Activated CD4-positive, CD25-positive, alpha-beta regulatory T cell (primary cell): ENCODE measurements around the gene SPATA33.
"Not testable (repeated sequence)": the region's sequence is repeated elsewhere in the genome, so short reads cannot be mapped to it uniquely, and the experiment has no call there.

Source experiments
- DNase-seq, 4 experiments: peaks; one replicate each; lab custom pipeline; 2025; lab: John Stamatoyannopoulos, UW

Gene SPATA33

DNA sequence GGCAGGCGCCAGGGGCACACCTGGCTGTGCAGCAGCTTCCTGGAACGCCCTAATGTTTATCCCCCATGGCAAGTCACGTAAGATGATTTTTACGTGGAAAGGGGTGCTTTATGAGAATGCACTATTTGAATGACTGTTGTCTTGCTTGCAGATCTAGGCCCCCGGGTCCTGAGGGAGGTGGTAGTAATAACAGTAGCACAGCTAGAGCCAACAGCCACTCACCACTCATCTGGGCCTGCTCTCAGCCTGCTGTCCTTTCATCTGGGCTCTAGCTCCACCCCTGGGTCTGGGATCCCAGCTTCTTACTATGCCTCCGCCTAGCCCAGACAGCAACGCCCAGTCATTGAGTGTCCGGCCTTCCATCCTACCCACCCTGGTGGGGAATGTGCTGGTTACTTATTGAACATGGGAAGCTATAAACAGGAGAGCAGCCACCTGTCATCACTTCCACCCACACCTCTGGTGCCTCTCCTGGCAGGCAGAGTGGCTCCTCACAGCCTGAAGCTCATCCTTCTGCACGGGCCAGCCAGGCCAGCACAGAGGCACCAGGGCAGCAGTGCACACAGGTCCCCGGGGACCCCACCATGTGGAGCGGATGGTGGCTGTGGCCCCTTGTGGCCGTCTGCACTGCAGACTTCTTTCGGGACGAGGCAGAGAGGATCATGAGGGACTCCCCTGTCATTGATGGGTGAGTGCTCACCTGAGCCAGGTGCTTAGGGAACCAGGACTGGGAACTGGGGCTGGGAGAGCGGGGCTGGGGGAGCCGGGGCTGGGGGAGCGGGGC, 27.6 kb upstream of the SPATA33 start:
- no peak for DNase-seq

DNA sequence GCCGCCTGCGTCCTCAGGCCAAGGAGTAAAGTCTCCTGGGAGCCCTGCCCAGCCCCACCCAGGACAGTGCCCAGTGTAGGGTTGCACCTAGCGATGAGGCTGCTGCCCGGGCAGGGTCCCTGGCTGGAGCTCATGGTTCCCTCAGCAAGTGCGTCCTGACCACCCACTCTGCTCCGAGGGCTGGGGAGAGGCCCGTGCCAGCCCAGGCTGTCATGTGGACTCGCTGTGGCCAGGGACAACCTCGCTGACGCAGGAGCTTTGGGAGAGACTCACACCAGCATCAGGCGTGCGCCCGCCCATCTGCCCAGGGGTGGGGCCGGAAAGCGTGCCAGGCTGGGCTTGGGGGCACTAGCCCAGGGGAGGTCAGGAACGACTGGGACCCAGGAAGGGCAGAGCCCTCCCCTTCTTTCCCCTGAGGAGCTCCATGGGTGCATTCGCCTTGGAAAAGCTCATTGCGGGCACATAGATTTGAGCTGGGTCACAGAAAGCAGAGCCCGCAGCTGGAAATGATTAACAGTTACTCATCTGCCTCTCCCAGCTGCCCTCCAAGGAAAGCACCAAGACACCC, 24.5 kb upstream of the SPATA33 start:
- DNase-seq, result no peak

DNA sequence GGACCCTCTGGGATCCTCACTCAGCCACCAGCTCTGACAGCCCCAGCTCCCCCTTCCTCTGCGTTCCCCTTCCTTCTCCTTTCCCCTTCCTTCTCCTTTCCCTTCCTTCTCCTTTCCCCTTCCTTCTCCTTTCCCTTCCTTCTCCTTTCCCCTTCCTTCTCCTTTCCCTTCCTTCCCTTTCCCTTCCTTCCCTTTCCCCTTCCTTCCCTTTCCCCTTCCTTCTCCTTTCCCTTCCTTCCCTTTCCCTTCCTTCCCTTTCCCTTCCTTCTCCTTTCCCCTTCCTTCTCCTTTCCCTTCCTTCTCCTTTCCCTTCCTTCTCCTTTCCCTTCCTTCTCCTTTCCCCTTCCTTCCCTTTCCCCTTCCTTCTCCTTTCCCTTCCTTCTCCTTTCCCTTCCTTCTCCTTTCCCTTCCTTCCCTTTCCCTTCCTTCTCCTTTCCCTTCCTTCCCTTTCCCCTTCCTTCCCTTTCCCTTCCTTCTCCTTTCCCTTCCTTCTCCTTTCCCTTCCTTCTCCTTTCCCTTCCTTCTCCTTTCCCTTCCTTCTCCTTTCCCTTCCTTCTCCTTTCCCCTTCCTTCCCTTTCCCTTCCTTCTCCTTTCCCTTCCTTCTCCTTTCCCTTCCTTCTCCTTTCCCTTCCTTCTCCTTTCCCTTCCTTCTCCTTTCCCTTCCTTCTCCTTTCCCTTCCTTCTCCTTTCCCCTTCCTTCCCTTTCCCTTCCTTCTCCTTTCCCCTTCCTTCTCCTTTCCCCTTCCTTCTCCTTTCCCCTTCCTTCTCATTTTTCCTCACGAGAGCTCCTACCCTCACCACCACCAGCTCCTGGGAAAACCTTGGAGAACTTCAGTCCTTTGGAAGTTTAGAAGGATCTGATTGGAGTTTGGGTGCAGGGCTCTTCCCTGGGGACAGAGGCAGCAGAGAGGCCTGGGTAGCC, 22.9 kb upstream of the SPATA33 start:
- not testable (repeated sequence) for DNase-seq

DNA sequence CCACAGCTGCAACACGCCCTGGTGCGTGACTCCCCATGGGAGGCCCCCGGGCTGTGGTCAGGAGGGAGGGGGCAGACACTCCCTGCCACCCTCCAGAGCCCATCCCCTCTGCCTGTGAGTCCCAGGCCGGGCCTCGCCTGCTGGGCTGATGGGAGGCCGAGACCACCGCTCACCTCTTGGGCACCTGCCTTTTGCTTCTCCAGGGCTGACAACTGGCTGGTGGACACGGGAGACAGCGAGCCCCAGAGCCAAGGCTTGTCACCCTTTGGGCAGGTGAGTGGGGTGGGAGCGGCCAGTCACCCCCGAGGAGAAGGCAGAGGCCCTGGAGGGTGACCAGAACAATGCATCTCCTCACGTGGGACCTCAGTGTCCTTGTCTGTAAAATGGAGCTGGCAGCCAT, 21.0 kb upstream of the SPATA33 start:
- no peak for DNase-seq

DNA sequence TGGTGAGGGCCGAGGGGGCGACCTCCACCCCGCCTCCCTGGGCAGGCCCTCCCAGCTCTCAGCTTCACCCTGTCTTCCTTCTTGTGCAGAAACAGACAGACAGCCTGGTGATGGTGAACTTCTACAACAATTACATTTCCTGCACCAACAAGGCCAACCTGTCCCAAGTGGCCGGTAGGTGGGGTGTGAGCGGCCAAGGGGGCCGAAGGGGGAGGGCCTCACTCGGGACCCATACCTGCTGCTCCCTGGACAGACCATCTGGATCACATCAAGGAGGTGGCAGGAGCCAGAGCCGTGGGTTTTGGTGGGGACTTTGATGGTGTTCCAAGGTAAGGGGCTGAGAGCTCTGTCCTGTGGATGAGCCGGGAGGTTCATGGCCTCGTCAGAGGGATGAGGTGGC, 20.3 kb upstream of the SPATA33 start:
- DNase-seq, result no peak

DNA sequence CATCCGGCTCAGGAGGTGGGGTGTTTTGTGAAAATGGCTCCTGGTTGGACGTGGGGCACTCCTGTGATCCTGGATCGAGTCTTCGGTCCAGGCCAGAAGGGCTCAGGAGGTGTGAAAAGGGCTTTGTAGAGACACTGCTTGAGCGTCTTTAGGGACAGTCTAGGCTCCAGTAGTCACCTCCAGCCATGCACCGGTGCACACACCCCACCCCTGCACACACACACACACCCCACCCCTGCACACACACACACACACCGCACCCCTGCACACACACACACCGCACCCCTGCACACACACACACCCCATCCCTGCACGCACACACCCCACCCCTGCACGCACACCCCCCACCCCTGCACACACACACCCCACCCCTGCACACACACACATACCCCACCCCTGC, 19.2 kb upstream of the SPATA33 start:
- DNase-seq, result no peak

DNA sequence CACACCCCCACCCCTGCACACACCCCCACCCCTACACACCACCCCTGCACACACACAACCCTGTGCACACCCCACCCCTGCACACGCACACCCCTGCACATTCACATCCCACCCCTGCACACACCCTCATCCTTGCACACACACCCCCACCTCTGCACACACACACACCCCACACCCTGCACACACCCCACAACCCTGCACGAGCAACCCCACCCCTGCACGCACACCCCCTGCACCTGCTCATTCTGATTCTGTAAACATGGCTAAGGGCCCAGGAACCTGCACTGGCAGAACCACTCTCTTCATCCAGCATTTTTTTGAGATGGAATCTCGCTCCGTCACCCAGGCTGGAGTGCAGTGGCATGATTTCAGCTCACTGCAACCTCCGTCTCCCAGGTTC, 18.3 kb upstream of the SPATA33 start:
- no peak for DNase-seq

DNA sequence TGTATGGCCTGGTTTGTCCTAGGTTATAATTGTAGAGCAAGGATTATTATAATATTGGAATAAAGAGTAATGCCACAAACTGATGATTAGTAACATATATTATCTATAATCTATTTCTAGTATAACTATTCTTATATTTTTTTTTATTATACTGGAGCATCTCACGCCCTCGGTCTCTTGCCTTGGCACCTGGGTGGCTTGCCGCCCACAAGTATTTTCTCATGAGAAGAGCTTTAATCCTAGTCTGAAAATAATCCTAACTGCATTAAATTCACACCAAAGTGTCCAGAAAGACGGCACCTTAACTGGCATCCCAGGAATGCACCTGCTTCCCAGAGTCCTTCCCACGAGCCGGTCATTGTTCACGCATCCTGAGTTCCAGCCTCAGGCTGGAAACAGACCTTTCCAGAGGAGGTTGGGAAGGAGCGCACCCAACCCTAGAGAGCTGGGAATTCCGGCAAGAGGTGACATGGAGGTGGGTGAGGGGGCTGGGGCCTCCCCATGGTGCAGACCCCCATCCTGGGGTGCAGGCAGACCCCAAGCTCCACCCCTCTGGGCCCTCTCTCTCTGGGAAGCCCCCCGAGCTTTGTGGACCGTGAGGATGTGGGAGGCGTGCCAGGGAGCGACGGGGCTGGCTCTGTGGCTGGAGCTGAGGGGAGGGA, 16.0 kb upstream of the SPATA33 start:
- DNase-seq, result no peak

DNA sequence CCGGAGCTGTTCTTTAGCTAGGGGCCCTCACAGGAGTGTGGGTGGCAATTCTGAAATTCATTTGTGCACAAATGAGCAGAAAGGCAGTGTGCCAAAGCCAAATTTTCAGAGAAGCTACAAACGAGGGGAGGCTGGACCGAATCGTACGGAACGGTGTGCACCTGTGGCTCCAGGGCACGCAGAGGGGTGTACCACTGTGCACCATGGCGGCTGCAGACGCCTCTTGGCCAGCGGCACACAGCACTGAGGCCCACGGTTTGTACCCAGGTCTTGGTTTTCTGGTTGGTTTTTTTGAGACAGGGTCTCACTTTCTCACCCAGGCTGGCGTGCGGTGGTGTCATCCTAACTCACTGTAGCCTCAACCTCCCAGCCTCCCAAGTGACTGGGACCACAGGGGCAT, 15.1 kb upstream of the SPATA33 start:
- DNase-seq, result no peak

DNA sequence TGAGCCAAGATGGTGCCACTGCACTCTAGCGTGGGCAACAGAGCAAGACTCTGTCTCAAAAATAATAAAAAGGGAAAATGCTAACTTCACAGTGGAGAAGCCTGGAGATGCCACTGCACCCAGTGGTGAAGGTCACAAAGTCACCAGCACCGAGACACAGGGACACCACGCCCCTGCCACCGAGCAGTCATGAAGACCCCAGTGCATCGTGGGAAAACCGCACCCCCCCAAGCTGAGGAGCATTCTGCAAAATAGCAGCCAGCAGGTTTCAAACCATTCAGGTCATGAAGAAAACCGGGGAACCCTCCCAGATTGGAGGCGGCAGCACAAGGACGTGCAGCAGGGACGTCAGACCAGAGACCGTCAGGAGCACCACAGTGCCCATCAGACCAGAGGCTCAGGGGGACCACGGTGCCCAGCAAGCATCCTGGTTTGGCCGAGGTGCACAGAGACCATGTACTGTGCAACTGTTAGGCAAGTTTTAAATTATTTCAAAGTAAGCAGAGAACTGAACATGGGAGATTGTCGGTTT, 13.8 kb upstream of the SPATA33 start:
- no peak for DNase-seq

DNA sequence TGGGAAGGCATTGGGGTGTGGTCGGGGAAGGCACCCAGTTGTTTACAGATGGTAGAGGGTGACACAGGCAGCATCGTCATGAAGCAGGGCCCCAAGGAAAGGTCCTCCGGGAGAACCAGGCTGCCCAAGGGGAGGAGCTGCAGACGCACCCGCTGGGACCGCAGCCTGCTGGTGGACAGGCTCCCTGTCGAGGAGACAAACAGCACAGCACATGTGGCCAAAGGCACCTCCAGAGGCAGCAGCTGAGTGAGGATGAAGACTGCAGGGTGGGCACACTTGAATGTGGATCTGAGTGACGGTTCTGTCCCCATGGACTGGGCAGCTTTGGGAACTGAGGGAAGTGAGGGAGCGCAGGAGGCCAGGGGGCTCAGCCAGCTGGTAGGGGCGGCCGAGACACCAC, 12.5 kb upstream of the SPATA33 start:
- DNase-seq, result no peak

DNA sequence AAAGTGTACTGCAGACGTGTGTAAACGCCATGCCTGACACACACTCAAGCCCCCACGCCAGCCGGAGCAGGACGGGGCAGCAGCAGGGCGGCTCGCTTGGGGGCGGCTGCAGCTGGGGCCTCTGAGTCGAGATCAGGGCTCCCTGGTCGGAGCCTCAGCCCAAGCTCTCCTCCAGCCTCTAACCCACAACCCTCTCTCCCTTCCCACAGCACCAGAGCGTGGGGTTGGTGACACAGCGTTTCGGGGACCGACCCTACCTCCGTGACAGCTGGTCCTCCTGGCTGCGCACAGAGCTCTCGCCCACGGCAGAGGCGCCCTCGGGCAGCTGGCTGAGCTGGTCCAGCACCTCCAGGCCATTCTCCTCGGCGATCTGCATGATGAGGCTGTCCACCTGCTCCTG, 11.4 kb upstream of the SPATA33 start:
- DNase-seq, result no peak

DNA sequence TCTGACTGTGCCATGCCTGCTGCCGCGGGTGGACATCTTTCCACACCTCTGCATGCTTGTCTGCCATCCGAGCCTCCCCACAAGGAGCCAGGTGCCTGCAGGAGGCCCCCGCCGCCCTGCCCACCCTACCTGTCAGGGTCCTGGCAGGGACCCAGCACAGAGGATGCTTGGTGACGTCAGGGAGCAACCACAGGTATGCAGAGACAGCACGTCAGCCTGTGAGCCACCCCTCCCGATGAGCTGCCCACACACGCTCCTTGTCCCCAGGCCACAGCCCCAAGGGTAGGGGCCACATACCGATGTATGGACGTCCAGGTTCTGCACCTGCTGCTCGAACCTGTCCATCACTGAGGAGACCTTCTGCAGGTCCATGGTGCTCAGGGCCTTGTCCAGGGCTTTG, 10.7 kb upstream of the SPATA33 start:
- no peak for DNase-seq

DNA sequence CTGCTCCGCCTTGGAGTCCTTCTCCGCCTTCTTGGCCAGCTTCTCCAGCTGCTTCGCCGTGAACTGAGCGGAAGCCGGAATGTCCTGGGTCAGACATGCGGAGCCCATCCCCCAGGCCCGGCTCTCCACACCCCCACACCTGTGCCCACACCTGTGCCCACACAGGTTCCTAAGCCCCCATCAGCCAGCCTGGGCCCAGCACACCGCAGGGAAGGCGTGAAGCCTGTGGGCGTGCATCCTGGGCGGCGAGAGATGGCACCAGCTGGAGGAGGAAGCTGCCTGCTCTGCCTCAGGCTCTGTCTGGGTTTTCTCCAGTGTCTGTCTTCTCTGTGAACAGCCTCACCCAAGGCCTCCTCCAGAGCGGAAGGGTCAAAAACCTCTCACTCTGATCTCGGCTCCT, 6.1 kb upstream of the SPATA33 start:
- DNase-seq, result no peak

DNA sequence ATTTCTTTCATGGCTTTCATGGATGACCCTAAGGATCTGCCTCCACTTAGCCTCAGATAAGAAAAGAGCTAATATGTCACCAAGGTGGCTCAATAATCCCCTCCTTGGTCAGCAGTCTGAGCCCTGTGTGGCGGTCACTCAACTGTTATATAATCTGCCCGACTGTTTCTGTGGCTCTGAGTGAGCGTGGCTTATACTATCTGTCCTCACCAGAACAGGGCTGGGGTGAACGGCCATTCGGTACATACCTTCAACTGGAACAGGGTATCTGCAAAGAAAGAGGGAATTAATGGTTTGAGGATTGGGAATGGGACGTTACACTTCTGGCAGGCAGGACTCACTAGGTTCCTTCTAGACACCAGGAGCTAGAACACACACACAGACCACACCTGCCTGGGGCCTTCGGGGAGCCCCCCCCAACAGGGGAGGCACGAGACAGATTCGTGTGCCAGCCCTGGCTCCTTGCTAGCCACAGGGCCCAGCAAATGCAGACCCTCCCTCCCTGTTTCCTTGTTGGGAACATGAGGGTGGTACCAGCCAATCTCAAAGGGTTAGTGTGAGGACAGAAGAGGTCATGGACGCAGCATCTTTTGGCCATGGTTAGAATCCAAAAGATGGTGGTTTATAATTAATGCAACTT, 3.9 kb upstream of the SPATA33 start:
- no peak for DNase-seq

DNA sequence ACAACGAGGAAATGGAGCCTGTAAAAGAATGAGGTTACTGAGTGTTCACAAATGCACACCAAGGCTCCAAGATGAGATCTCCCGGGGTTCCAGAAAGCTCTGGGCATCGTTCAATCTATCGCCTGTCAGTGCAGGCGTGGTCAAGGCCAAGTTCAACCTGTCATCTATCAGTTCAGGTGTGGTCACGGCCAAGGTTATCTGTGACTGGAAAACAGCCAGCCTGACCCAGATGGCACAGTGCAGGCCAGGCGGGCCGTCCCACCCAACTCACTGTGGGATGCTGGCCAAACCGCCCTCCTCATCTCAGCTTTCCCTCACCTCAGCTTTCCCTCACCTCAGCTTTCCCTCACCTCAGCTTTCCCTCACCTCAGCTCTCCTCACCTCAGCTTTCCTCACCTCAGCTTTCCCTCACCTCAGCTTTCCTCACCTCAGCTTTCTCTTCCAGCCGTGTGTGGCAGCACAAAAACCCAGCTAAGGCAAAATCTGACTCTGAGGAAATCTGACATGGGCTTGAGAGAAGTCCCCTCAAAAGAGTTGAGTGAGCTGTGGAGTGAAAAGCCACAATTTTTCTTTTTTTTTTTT, 2.5 kb upstream of the SPATA33 start:
- DNase-seq, result no peak

DNA sequence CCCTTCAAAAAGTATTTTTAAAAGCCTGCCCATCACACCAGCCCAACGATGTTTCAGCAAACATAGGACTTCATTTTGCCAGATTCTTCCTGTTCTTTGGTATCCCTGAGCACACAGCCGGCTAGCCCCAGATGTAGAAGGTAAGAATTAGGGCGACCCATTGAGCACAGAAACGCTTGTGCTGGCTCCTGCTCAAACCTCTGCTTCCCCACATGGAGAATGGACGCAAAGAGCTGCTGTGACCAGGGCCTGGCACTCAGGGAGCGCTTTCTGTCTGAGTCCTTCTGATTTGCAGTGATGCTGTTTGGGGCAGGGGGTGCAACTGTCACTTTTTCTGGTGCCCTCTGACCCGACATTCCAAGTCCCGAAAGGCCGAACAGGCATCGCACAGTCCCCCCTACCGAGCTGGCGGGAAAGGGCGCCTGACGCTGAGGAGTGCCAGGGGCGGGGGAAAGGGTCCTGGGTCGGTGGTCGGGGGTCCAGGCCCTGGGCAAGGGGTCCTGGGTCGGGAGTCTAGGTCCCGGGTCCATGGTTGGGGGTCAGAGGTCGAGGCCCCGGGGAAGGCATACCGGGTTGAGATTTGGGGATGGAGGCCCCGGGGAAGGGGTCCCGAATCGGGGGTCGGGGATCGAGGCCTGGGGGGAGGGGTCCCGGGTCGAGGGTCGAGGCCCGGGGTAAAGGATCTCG, 1.1 kb upstream of the SPATA33 start:
- DNase-seq, result no peak

DNA sequence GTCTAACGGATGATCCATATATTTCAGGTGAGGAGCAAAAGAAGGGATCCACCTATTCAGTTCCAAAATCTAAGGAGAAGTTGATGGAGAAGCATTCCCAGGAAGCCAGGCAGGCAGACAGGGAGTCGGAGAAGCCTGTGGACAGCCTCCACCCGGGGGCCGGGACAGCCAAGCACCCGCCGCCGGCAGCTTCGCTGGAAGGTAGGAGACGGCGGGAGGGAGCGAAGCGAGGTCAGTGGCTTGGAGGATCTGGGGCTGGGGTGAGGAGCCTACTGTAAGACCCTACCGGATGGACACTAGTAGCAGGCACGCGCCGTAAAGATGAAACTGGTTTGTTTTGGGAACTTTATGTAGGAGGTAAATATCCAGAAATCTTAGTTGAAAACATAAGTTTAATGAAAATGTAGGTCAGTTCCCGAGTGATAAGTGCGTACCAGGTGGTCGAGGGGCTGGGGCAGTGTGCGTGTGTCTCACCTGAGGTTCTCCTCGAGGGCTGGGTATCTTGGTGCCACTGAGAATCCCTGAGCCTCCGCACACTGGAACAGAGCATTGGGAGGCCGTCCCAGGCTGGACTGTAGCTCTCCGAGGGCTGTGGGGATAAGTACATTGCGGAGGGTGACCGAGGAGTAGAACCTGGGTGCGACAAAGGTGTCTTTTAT, 714 bp downstream of the SPATA33 start:
- no peak for DNase-seq

DNA sequence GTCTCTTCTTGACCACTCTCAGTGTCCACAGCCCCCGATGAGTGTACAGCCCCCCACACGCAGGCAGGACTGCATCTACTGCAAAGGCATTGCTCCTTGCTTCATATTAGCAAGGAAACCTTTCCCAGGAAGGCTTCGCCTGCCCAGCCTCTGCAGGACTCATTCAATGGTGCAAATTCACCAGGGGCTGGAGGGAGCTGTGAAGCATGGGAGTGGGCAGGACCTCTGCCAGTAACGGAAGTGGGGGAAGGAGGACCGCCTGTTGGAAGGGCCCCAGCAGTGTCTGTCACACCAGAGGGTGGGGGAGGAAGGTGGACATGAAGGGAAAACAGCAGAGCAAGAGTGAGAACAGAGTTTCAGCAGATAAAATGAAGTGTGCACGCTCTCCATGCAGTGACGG, 2.5 kb downstream of the SPATA33 start:
- DNase-seq, result no peak

DNA sequence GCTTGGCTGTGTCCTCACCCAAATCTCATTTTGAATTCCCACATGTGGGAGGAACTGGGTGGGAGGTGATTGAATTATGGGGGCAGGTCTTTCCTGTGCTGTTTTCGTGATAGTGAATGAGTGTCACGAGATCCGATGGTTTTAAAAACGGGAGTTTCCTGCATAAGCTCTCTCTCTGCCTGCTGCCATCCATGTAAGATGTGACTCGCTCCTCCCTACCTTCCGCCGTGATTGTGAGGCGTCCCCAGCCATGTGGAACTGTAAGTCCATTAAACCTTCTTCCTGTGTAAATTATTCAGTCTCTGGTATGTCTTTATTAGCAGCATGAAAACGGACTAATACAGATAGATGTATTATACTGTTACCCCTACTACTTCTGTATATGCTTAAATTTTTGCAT, 3.6 kb downstream of the SPATA33 start:
- no peak for DNase-seq
